Upper lobe of left lung (tissue), 6 donors: ENCODE measurements around the gene RNF207. TPM values are rescaled to one million over a fixed set of nuclear protein-coding genes. Genes with fewer than 3 reads are reported as not detected.
A peak's percentile ranks its signal among the peaks of the same experiment; 100 is the strongest.

Experiments used
- ATAC-seq, 2 donors: fragments of 200-7000 bp; cut with Tn5 transposase; one replicate each; pipeline ENCODE4 v1.9.1; 2022; ENCODE audit warnings: mild to moderate bottlenecking in 2 of 2, moderate library complexity in 2 of 2; ENCODE audit not compliant: low FRiP score in 2 of 2
- DNase-seq, 2 donors: peaks; one replicate each; pipeline ENCODE4 v3.0.0-alpha.2; 2019 to 2020
- H3K27ac ChIP-seq, 4 donors: fragments of 200-600 bp; sonication (generic); one replicate each; pipeline ENCODE4 v1.5.1; 2016 to 2019
- H3K27me3 ChIP-seq, 4 donors: fragments of 200-600 bp; sonication (generic); one replicate each; pipeline ENCODE4 v1.5.1; 2017 to 2019
- H3K36me3 ChIP-seq, 4 donors: fragments of 200-600 bp; sonication (generic); one replicate each; pipeline ENCODE4 v1.5.1; 2016 to 2019
- H3K4me1 ChIP-seq, 4 donors: fragments of 200-600 bp; sonication (generic); one replicate each; pipeline ENCODE4 v1.5.1; 2018 to 2019
- H3K4me3 ChIP-seq, 4 donors: fragments of 200-600 bp; sonication (generic); one replicate each; pipeline ENCODE4 v1.5.1; 2017 to 2019; ENCODE audit warnings: mild to moderate bottlenecking in 2 of 4, moderate library complexity in 1 of 4
- H3K9me3 ChIP-seq, 4 donors: fragments of 200-600 bp; sonication (generic); one replicate each; pipeline ENCODE4 v1.5.1; 2018 to 2019
- CTCF ChIP-seq, 6 experiments: fragments of 450-650 bp in 4 of 6; fragments of 200-600 bp in 2 of 6; sonication (generic) in 2 of 6; IDR thresholded peaks; one replicate each; pipeline ENCODE4 v1.5.1; 2016 to 2019; ENCODE audit warnings: antibody characterized with exemption in 6 of 6
- EP300 ChIP-seq, 4 donors: sonication (generic); formaldehyde crosslinking; IDR thresholded peaks; one replicate each; pipeline ENCODE4 v1.5.1; 2017; ENCODE audit warnings: antibody characterized with exemption in 4 of 4, control low read depth in 2 of 4
- POLR2A ChIP-seq, 4 donors: fragments of 450-650 bp; IDR thresholded peaks; one replicate each; pipeline ENCODE4 v1.5.1; 2016 to 2017; ENCODE audit warnings: antibody characterized with exemption in 4 of 4, mild to moderate bottlenecking in 2 of 4
- POLR2AphosphoS5 ChIP-seq, 2 donors: sonication (generic); formaldehyde crosslinking; IDR thresholded peaks; one replicate each; pipeline ENCODE4 v1.5.1; 2017; ENCODE audit warnings: antibody characterized with exemption in 2 of 2
- WGBS, 2 donors: methylation state at CpG; one replicate each; pipeline ENCODE4 v1.1.5; 2017 to 2018; 5-methylcytosine and 5-hydroxymethylcytosine counted together
- total RNA-seq, 6 donors: library from RNA; depleted of rRNA in 4 of 6; stranded (reverse); fragments of >200 nt in 4 of 6; gene quantifications; one replicate each; pipeline versions ENCODE4 v1.1.0 to v1.2.1, GENCODE V29; 2016 to 2021
- donor health status: DM: no; HTN: no; CAD: no; lungs with moderate emphysema.
- donor health status: DM: no; HTN: yes; CAD: no; lungs with severe emphysema.

Gene RNF207
- total RNA-seq, 6 donors from 2014 or later = 9.8 to 85.9 (median 18.3) TPM

GRCh38 chr1:6249739-6250689 lies 44.1 kb downstream of the RNF207 start:
- Histone ChIP-seq H3K4me3 (no peak overlapping the region), H3K9me3 (no peaks in the 10 kb centered on the region), H3K27me3 (peaks cover 0 to 37% (median 16%) of the 10 kb centered on the region in 4 donors), H3K4me1 (peaks cover 10 to 34% (median 27%) of the 10 kb centered on the region in 4 donors), H3K36me3 (peaks cover 0 to 6% (median 0%) of the 10 kb centered on the region in 4 donors), H3K27ac (no peak overlapping the region)
- DNase-seq = peak in 1 of 2 donors; percentile 84
- ATAC-seq = no peak
- TF ChIP-seq EP300 (IDR thresholded peaks at IDR 0.05) = no peak
- no peak for TF ChIP-seq CTCF (IDR thresholded peaks at IDR 0.05)
- TF ChIP-seq POLR2AphosphoS5 (IDR thresholded peaks at IDR 0.05) = no peak
- TF ChIP-seq POLR2A (IDR thresholded peaks at IDR 0.05) = no peak
- WGBS, 2 donors = 24 to 70% methylated on average over 2 to 9 of the region's 71 CpGs

DNA sequence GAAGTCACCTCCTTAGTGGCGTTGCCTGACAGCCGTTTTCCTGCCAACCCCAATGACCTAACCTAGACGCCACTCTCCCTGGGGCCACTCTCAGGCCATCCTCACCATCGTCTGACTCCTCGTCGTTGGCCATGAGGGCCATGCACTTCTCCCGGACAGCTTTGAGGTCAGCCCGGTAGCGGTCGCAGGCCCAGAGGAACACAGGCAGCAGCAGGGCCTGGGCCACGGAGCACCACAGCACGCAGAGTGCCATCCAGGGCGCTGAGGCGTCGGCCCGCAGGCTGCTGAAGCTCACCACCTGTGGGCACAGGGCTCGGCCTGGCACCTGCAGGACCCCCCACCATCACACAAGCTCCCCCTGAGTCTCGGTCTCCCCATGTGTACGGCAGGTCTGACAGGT lies 45.3 kb downstream of the RNF207 start:
- WGBS, 2 donors = 59 to 83% methylated on average over 9 to 15 of the region's 19 CpGs
- Histone ChIP-seq H3K4me3 (no peak overlapping the region), H3K27me3 (peaks cover 0 to 24% (median 9%) of the 10 kb centered on the region in 4 donors), H3K27ac (no peak overlapping the region), H3K4me1 (peaks cover 1 to 22% (median 16%) of the 10 kb centered on the region in 4 donors), H3K36me3 (peaks cover 0 to 6% (median 0%) of the 10 kb centered on the region in 4 donors), H3K9me3 (no peaks in the 10 kb centered on the region)
- DNase-seq (peak in 1 of 2 donors; percentile 73), ATAC-seq (no peak)
- TF ChIP-seq EP300 (IDR thresholded peaks at IDR 0.05) (no peak), POLR2A (IDR thresholded peaks at IDR 0.05) (no peak), CTCF (IDR thresholded peaks at IDR 0.05) (no peak), POLR2AphosphoS5 (IDR thresholded peaks at IDR 0.05) (no peak)

GRCh38 chr1:6251681-6252373 lies 45.9 kb downstream of the RNF207 start:
- peaks cover 0 to 19% (median 7%) of the 10 kb centered on the region in 4 donors for H3K27me3 ChIP-seq
- ATAC-seq (no peak), DNase-seq (no peak)
- peaks cover 0 to 16% (median 10%) of the 10 kb centered on the region in 4 donors for H3K4me1 ChIP-seq
- H3K36me3 ChIP-seq = peaks cover 0 to 6% (median 0%) of the 10 kb centered on the region in 4 donors
- H3K4me3 ChIP-seq = no peak overlapping the region
- H3K9me3 ChIP-seq = no peaks in the 10 kb centered on the region
- WGBS, 2 donors = 72 to 92% methylated on average over 4 to 15 of the region's 15 CpGs
- no peak overlapping the region for H3K27ac ChIP-seq
- no peak for TF ChIP-seq EP300 (IDR thresholded peaks at IDR 0.05)
- no peak for TF ChIP-seq POLR2AphosphoS5 (IDR thresholded peaks at IDR 0.05)
- TF ChIP-seq POLR2A (IDR thresholded peaks at IDR 0.05) = no peak
- no peak for TF ChIP-seq CTCF (IDR thresholded peaks at IDR 0.05)

DNA sequence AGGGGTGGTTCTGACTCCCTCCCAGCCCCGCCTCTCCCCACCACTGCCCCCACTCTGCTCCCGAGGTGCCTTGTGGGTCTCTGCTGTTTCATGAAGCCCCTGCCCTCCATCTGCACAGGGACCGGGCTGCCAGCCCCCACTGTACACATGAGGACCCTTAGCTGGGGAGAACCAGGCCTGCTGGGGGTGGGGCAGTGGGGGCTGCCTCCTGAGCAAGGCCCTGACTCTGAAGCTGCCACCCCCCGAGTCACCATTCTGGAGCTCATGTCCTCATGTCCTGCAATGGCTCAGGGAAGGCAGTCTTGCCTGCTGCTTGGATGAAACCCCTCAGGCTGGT lies 46.4 kb downstream of the RNF207 start:
- H3K9me3 ChIP-seq = no peaks in the 10 kb centered on the region
- WGBS, 2 donors = 87% methylated on average over 3 of the region's 4 CpGs; no CpG with 5 or more reads in 1 of the 2 donors
- peaks cover 0 to 13% (median 8%) of the 10 kb centered on the region in 4 donors for H3K4me1 ChIP-seq
- DNase-seq (peak in 1 of 2 donors; percentile 41), ATAC-seq (no peak)
- no peak overlapping the region for H3K27ac ChIP-seq
- H3K36me3 ChIP-seq = peaks cover 0 to 6% (median 0%) of the 10 kb centered on the region in 4 donors
- no peak overlapping the region for H3K4me3 ChIP-seq
- H3K27me3 ChIP-seq = peaks cover 0 to 19% (median 7%) of the 10 kb centered on the region in 4 donors
- no peak for TF ChIP-seq EP300 (IDR thresholded peaks at IDR 0.05)
- no peak for TF ChIP-seq POLR2A (IDR thresholded peaks at IDR 0.05)
- no peak for TF ChIP-seq POLR2AphosphoS5 (IDR thresholded peaks at IDR 0.05)
- no peak for TF ChIP-seq CTCF (IDR thresholded peaks at IDR 0.05)
